IMR-90 (cell line): ENCODE results near the gene SNAP29. TPM values are rescaled to one million over a fixed set of nuclear protein-coding genes. Genes with fewer than 3 reads are reported as not detected.
"Not testable (repeated sequence)": the region's sequence is repeated elsewhere in the genome, so short reads cannot be mapped to it uniquely, and the experiment has no call there.

ENCODE experiments used
- ATAC-seq: fragments of 200-7000 bp; cut with Tn5 transposase; 2 replicates; pipeline ENCODE4 v1.9.1; 2020; ENCODE audit warnings: low read depth, mild to moderate bottlenecking, moderate library complexity
- BruUV-seq: library from RNA; stranded (reverse); fragments of 400-500 nt; replicated peaks from 2 replicates; lab custom pipeline; 2021; lab: Mats Ljungman, UMichigan
- CTCF ChIA-PET: fragments of 300-600 bp; formaldehyde crosslinking; extraction: SDS; loops from one replicate; lab custom pipeline; 2021; ENCODE audit warnings: antibody characterized with exemption; lab: Yijun Ruan, JAX
- POLR2A ChIA-PET: fragments of 300-600 bp; sonication (Branson Sonifier 250); formaldehyde crosslinking; loops from one replicate; lab custom pipeline; 2022; ENCODE audit warnings: antibody characterized with exemption; ENCODE audit not compliant: unreplicated experiment; lab: Charles Lee
- DNase-seq: peaks from one replicate; pipeline ENCODE4 v3.0.0; 2013
- H2AFZ ChIP-seq: replicated peaks from 2 replicates; pipeline ENCODE3; 2013; ENCODE audit warnings: low read length, mild to moderate bottlenecking; ENCODE audit not compliant: poor library complexity
- H2AK5ac ChIP-seq: 2 replicates; pipeline ENCODE4 v1.6.1; 2013; ENCODE audit warnings: low read depth, low read length, inconsistent platforms
- H2AK9ac ChIP-seq: replicated peaks from 2 replicates; pipeline ENCODE3; 2013; ENCODE audit warnings: mild to moderate bottlenecking, low read depth, low read length, moderate library complexity; ENCODE audit not compliant: poor library complexity
- H2BK120ac ChIP-seq: 2 replicates; pipeline ENCODE4 v1.6.1; 2013; ENCODE audit warnings: low read depth, low read length, inconsistent platforms
- H2BK15ac ChIP-seq: 3 replicates; pipeline ENCODE4 v1.6.1; 2013; ENCODE audit warnings: low read depth, low read length, inconsistent platforms
- H2BK20ac ChIP-seq: 2 replicates; pipeline ENCODE4 v1.6.1; 2013; ENCODE audit warnings: low read depth, mild to moderate bottlenecking, inconsistent platforms, low read length, moderate library complexity
- H2BK5ac ChIP-seq: 2 replicates; pipeline ENCODE4 v1.6.1; 2013; ENCODE audit warnings: mild to moderate bottlenecking, low read depth, low read length, inconsistent platforms; ENCODE audit not compliant: poor library complexity, severe bottlenecking
- H3K14ac ChIP-seq: replicated peaks from 2 replicates; pipeline ENCODE4 v1.6.1; 2013; ENCODE audit warnings: low read depth, low read length, inconsistent platforms
- H3K18ac ChIP-seq: 2 replicates; pipeline ENCODE4 v1.6.1; 2013; ENCODE audit warnings: low read depth, low read length, control low read depth
- H3K23ac ChIP-seq: 2 replicates; pipeline ENCODE4 v1.6.1; 2013; ENCODE audit warnings: low read depth, low read length, inconsistent platforms
- H3K27ac ChIP-seq: 2 replicates; pipeline ENCODE4 v1.5.1; 2013; ENCODE audit warnings: mild to moderate bottlenecking, control low read depth, low read length; ENCODE audit not compliant: insufficient read depth
- H3K27me3 ChIP-seq: 2 replicates; pipeline ENCODE4 v1.6.1; 2013; ENCODE audit warnings: low read length; ENCODE audit not compliant: control insufficient read depth, insufficient read depth
- H3K36me3 ChIP-seq: 2 replicates; pipeline ENCODE4 v1.6.1; 2013; ENCODE audit warnings: low read length, mixed read lengths; ENCODE audit not compliant: control insufficient read depth, insufficient read depth
- H3K4ac ChIP-seq: 2 replicates; pipeline ENCODE4 v1.6.1; 2013; ENCODE audit warnings: low read depth, low read length, inconsistent platforms
- H3K4me1 ChIP-seq: 2 replicates; pipeline ENCODE4 v1.6.1; 2013; ENCODE audit warnings: low read length, mixed read lengths; ENCODE audit not compliant: control insufficient read depth, insufficient read depth
- H3K4me2 ChIP-seq: 2 replicates; pipeline ENCODE4 v1.6.1; 2013; ENCODE audit warnings: low read depth, mild to moderate bottlenecking, control low read depth, low read length, moderate library complexity
- H3K4me3 ChIP-seq: 2 replicates; pipeline ENCODE4 v1.5.1; 2013; ENCODE audit warnings: low read depth, mild to moderate bottlenecking, control low read depth, low read length, moderate library complexity; ENCODE audit not compliant: insufficient read depth
- H3K56ac ChIP-seq: 2 replicates; pipeline ENCODE4 v1.6.1; 2013; ENCODE audit warnings: low read length, inconsistent platforms; ENCODE audit not compliant: insufficient read depth; ENCODE audit errors: extremely low read depth
- H3K79me1 ChIP-seq, 2 experiments: 2 replicates each; pipeline ENCODE4 v1.6.1; 2013; ENCODE audit warnings: low read length in 2 of 2, inconsistent platforms in 1 of 2, low read depth in 1 of 2
- H3K9ac ChIP-seq: 2 replicates; pipeline ENCODE4 v1.6.1; 2013; ENCODE audit warnings: low read depth, low read length, control low read depth
- H3K9me1 ChIP-seq: 2 replicates; pipeline ENCODE4 v1.6.1; 2013; ENCODE audit warnings: low read length, inconsistent platforms; ENCODE audit not compliant: insufficient read depth
- H3K9me3 ChIP-seq: 2 replicates; pipeline ENCODE4 v1.6.1; 2013; ENCODE audit warnings: low read length; ENCODE audit not compliant: control insufficient read depth, insufficient read depth
- H4K20me1 ChIP-seq: 2 replicates; pipeline ENCODE4 v1.6.1; 2013; ENCODE audit warnings: low read length, inconsistent platforms; ENCODE audit not compliant: insufficient read depth
- H4K5ac ChIP-seq: 2 replicates; pipeline ENCODE4 v1.6.1; 2013; ENCODE audit warnings: mild to moderate bottlenecking, low read depth, low read length, control low read depth
- H4K8ac ChIP-seq, 2 experiments: 2 replicates each; pipeline ENCODE4 v1.6.1; 2013; ENCODE audit warnings: low read depth in 2 of 2, low read length in 2 of 2, control low read depth in 1 of 2, inconsistent platforms in 1 of 2
- H4K91ac ChIP-seq: 2 replicates; pipeline ENCODE4 v1.6.1; 2013; ENCODE audit warnings: low read depth, low read length, inconsistent platforms; ENCODE audit not compliant: insufficient read depth
- WGBS, 2 experiments: methylation state at CpG; one replicate each; pipeline versions ENCODE4 v1.1.5 to v1.1.7; 2013; ENCODE audit warnings: missing lambda C conversion rate in 2 of 2; ENCODE audit not compliant: insufficient read length in 1 of 2; ENCODE audit errors: extremely low coverage in 2 of 2; 5-methylcytosine and 5-hydroxymethylcytosine counted together
- dilution Hi-C: fragments of 300-500 bp; cut with HindIII; formaldehyde crosslinking; loops from one replicate; pipeline ENCODE4 v1.14.3; 2018; ENCODE audit warnings: low sequenced_read_pairs; ENCODE audit not compliant: unreplicated experiment
- in situ Hi-C: fragments of 300-500 bp; cut with MboI; formaldehyde crosslinking; loops from 3 replicates; pipeline ENCODE4 v1.14.3; 2019; ENCODE audit warnings: low sequenced_read_pairs, inconsistent platforms, mixed read lengths
- intact Hi-C: fragments of 100-400 bp; cut with micrococcal nuclease; formaldehyde crosslinking; loops from 2 replicates; pipeline ENCODE4 v1.10.0; 2022
- polyA plus RNA-seq, 3 experiments: library from polyadenylated mRNA; depleted of rRNA; stranded (reverse); fragments of >200 nt; gene quantifications; 2 replicates each; pipeline ENCODE4 v1.2.3, GENCODE V29; 2012; ENCODE audit warnings: low replicate concordance in 1 of 3
- total RNA-seq: library from RNA; depleted of rRNA; stranded (reverse); fragments of >200 nt; gene quantifications from 2 replicates; pipeline ENCODE4 v1.2.3, GENCODE V29; 2012

SNAP29 gene
- total and polyA plus RNA-seq, 2 of the 4 experiments (the other 2 are of a cell fraction), result 10.6 to 29.5 TPM

DNA sequence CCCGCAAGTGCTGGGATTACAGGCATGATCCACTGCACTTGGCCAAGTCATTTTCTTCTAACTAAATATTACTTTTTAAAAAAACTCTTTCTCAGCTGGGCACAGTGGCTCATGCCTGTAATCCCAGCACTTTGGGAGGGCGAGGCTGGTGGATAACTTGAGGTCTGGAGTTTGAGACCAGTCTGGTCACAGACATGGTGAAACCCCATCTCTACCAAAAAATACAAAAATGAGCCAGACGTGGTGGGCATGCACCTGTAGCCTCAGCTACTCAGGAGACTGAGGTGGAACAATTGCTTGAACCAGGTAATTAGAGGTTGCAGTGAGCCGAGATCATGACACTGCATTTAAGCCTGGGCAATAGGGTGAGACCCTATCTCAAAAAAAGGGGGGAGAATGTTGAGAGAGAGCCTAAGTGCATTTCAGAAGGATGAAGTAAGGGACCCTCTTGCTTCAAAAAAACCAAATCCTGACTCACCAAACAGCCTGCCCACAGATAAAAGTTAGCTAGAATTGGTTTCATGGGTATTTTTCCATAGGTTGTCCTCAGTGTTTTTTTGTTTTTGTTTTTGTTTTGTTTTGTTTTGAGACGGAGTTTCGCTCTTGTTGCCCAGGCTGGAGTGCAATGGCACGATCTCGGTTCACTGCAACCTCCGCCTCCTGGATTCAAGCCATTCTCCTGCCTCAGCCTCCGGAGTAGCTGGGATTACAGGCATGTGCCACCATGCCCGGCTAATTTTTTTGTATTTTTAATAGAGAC is 77.2 kb downstream of the SNAP29 start:
- H3K27ac ChIP-seq, H3K9me3 ChIP-seq, in situ Hi-C loops, H3K23ac ChIP-seq, H3K4me3 ChIP-seq, H3K9ac ChIP-seq, H2BK15ac ChIP-seq, CTCF ChIA-PET, H2BK120ac ChIP-seq, DNase-seq, H2AFZ ChIP-seq, intact Hi-C loops, H2BK5ac ChIP-seq, H3K4ac ChIP-seq, H2BK20ac ChIP-seq, H2AK9ac ChIP-seq, BruUV-seq, H2AK5ac ChIP-seq, H3K56ac ChIP-seq, H4K5ac ChIP-seq, H3K4me2 ChIP-seq, H4K8ac ChIP-seq, ATAC-seq, H3K27me3 ChIP-seq, H3K14ac ChIP-seq, H4K91ac ChIP-seq, POLR2A ChIA-PET, dilution Hi-C loops, H3K18ac ChIP-seq: not testable (repeated sequence)
- peaks cover 94% of the 10 kb centered on the region for H4K20me1 ChIP-seq
- peaks cover 10% of the 10 kb centered on the region for H3K4me1 ChIP-seq
- peaks cover 30% of the 10 kb centered on the region for H3K36me3 ChIP-seq
- 98% methylated on average over 7 of the region's 11 CpGs; no CpG with 5 or more reads in 1 of the 2 experiments for WGBS, 2 experiments
- H3K79me1 ChIP-seq, result peaks cover 17 to 66% of the 10 kb centered on the region in 2 experiments
- peaks cover 22% of the 10 kb centered on the region for H3K9me1 ChIP-seq
